GM18526 (cell line): ENCODE results near the gene LYST.

ENCODE experiments used
- POLR2A ChIP-seq: IDR thresholded peaks from 3 replicates; pipeline ENCODE4 v1.6.1; 2011; ENCODE audit not compliant: insufficient read length; ENCODE audit errors: extremely low read depth

LYST gene

DNA sequence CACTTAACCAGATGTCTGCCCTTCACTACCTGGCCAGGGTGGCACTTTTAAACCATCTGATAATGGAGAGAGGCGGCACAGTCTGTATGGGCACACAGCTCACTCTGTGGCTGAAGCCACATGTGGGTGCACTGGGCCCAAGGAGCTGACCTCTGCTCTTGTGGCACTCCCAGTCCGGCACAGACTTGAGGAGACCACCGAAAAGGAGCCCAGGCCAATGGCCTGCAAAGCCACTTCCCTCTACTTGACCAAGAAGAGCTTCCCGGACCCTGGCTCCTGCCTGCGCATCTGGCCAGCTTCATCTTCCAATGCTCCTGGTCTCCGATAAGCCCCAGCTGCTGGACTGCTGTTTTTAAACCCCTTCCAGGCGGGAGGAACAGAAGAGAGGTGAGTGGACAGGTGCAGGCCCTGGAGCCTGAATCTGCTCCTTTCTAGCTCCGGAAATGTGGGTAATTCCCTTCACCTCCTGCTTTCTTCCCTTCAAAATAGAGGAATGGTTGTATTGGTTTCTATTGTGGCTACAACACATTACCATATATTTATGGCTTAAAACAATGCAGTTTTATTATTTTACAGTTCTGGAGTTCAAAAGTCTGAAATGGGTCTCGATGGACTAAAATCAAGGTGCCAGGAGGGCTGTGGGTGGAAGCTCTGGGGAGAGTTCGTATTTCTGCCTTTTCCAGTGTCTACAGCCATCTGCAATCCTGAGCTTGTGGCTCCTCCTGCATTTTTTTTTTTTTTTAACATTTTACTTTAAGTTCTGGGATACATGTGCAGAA lies 228.8 kb downstream of the LYST start:
- no peak for TF ChIP-seq POLR2A

GRCh38 chr1:235635938-235636662 lies 230.6 kb downstream of the LYST start:
- no peak for TF ChIP-seq POLR2A

DNA sequence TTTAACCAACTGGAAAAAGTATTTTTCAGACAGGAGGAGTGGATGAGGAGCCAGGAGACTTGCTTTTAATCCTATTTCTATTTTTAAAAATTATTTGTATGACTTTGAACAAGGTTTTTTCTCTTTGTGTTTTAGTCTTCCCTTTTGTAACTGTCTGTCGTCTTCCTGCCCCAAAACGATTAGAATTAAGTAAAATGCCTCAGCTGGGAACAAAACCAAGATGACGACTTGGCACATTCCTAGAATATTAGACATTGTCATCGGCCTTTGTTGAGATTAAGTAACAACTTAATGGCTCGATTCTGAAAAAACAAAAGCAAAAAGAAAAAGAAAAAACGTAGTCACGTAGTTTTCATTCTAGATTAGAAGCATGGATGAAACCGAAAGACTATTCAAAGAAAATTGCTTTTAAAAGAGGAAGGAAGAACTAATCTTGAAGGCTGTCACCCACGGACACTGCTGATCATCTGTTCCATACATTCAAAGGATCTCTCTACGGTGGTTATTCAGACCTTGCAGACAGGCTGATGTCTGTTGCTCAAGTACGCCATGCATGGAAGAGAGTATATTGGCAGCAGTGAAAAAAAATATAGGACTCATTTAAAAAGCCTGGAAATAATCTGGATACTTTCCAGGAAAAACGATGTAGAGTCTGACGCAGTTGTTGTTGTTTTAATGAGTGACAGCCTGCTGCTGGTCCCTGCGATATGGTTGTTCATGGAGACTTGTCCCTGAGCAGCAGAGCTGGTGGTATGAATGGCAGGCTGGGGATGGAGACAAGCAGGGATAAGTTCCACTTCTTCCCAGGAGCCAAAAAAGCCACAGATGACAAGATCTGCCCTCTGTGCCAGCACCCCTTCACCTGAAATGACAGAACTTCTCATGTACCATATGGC lies 234.0 kb downstream of the LYST start:
- no peak for TF ChIP-seq POLR2A

DNA sequence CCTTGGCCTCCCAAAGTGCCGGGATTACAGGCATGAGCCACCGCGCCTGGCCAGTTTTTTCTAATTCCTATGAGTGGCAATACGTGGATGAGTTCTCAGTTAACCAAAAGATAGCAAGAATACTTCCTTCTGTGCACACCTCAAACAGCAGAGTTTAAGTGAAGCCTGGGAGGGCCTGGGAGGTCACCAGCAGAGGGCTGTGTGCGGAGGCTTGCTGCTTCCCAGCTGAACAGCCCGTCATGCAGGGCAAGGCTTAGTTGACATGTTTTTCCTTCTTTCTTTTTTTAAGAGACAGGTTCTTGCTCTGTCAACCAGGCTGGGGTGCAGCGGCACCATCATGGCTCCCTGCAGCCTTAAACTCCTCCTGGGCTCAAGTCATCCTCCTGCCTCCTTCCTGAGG lies 234.9 kb downstream of the LYST start:
- TF ChIP-seq POLR2A, result no peak

DNA sequence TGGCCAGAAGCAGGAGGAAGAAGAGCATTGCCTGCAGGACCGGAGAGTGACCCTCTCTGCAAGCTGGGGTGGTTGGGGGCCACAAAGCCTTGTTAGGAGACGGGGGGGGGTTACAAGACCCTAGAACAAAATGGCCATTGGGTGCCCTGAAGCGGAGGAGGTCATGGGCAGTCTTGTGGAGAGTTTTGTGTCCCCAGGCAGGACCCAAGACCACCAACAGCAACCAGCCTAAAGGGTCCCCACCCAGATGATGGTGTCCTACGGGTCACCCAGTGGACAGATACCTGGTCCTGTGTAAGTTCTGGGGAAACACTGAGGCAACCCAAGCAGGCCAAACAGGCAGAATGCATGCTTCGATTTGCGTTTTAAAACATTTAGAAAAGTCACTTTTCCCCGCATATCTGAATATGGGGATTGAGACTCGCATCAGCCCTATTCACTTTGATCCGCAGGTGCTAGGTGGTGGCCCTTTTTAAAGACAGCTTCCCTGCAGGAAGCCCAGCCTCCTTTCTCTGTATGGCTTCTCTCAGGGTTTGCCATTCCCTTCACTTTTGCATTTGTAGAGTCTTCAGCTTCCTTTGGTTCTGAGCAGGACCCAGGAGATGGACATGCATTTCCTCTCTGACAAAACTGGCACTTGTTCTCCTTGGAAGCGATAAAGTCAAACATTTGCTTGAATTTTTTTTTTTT lies 238.2 kb downstream of the LYST start:
- no peak for TF ChIP-seq POLR2A

- no peak for TF ChIP-seq POLR2A
Measured at GRCh38 chr1:235625831-235626230, 240.9 kb downstream of the LYST start.

DNA sequence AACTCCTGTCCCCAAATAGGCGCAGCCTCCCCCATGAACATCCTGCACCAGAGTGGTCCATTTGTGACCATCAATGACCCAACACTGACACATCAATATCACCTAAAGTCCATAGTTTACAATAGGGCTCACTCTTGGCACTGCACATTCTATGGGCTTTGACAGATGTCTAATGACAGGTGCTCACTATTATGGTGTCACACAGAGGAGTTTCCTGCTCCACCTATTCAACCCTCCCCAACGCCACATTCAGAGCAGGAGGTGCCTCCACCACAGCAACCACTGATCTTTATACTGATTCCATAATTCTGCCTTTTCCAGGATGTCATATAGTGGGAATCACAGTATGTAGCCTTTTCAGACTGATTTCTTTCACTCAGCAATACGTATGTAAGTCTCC lies 241.4 kb downstream of the LYST start:
- no peak for TF ChIP-seq POLR2A

DNA sequence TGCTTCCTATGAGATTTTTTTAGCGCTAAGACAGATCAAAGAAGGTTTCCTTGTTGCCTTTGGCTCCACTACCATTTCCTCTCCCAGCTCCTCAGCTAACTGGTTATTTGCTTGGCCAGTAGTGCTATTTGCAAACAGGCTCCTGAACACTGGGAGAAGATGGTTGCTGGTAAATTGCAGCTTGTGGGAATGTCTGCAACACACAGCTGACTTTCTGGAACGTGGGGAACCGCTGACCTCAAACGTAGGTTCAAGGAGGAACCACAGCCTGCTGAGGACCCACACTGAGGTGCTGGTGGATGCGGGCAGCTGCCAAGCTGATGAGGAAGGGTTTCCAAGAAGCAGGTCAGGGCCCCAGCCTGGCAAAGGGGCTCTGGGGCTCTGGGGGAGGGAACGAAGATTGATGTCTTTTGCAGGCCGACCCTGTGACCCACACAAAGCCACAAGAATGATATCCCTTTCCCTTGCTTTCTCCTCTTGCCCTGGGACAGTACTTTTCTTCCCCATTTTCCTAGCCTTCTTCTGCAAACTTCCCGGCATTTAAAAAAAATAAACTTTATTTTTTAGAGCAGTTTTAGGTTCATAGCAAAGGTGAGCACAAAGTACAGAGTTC lies 241.9 kb downstream of the LYST start:
- TF ChIP-seq POLR2A, result no peak

- no peak for TF ChIP-seq POLR2A
Measured at GRCh38 chr1:235622936-235623779, 243.5 kb downstream of the LYST start.

- no peak for TF ChIP-seq POLR2A
Measured at GRCh38 chr1:235617808-235618207, 248.9 kb downstream of the LYST start.

GRCh38 chr1:235617140-235617539 lies 249.6 kb downstream of the LYST start:
- TF ChIP-seq POLR2A, result no peak

GRCh38 chr1:235614442-235614954 lies 252.2 kb downstream of the LYST start:
- no peak for TF ChIP-seq POLR2A

DNA sequence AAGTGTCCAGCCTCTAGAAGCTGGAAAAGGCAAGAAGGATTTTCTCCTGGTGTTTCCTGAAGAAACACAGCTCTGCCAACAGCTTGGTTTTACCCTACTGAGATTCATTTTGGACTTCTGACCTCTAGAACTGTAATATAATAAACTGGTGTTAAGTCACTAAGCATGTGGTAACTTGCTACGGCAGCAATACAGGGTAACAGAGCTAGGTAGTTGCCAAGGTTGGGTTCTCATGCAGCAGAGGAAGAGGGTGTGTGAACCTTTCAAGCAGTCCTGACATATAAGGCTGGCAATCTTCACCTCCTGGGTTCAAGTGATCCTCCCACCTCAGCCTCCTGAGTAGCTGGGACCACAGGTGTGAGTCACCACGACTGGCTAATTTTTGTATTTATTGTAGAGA lies 253.1 kb downstream of the LYST start:
- no peak for TF ChIP-seq POLR2A
